CD8-positive, alpha-beta memory T cell (primary cell): ENCODE data around the gene KCNJ18. TPM values are rescaled to one million over a fixed set of nuclear protein-coding genes. Genes with fewer than 3 reads are reported as not detected.
"Not testable (repeated sequence)": the region's sequence is repeated elsewhere in the genome, so short reads cannot be mapped to it uniquely, and the experiment has no call there.

Experiments
- CTCF ChIA-PET: fragments of 350-600 bp; sonication (Branson Sonifier 250); formaldehyde crosslinking; loops from one replicate; lab custom pipeline; 2021; ENCODE audit warnings: antibody characterized with exemption; lab: Charles Lee
- POLR2A ChIA-PET: fragments of 350-600 bp; sonication (Branson Sonifier 250); formaldehyde crosslinking; loops from one replicate; lab custom pipeline; 2021; ENCODE audit warnings: antibody characterized with exemption; lab: Charles Lee
- DNase-seq, 5 donors: peaks; one replicate each; pipeline versions ENCODE4 v3.0.0 to v3.0.0-alpha.2; 2020 to 2022; ENCODE audit warnings: mixed read lengths in 1 of 5
- H3K27ac ChIP-seq: one replicate; pipeline ENCODE4 v1.7.0; 2013; ENCODE audit warnings: low read depth, mild to moderate bottlenecking, low read length, moderate library complexity
- H3K27me3 ChIP-seq: 2 replicates; pipeline ENCODE4 v1.7.0; 2013; ENCODE audit warnings: low read length, mild to moderate bottlenecking; ENCODE audit not compliant: insufficient read depth, poor library complexity, severe bottlenecking
- H3K36me3 ChIP-seq: 2 replicates; pipeline ENCODE4 v1.7.0; 2013; ENCODE audit warnings: mild to moderate bottlenecking, low read length, moderate library complexity; ENCODE audit not compliant: insufficient read depth
- H3K4me1 ChIP-seq: 2 replicates; pipeline ENCODE4 v1.7.0; 2013; ENCODE audit warnings: mild to moderate bottlenecking, low read length, moderate library complexity; ENCODE audit not compliant: insufficient read depth
- H3K4me3 ChIP-seq: 2 replicates; pipeline ENCODE4 v1.7.0; 2013; ENCODE audit warnings: mild to moderate bottlenecking, low read length
- H3K9me3 ChIP-seq: 2 replicates; pipeline ENCODE4 v1.7.0; 2013; ENCODE audit warnings: mild to moderate bottlenecking, low read length
- H3K27ac Mint-ChIP-seq, 8 donors: one replicate each; pipeline ENCODE4 v1.8.0; 2020 to 2021; ENCODE audit warnings: mixed read lengths in 8 of 8, mild to moderate bottlenecking in 6 of 8, inconsistent platforms in 3 of 8, moderate library complexity in 3 of 8
- H3K27me3 Mint-ChIP-seq, 2 donors: one replicate each; pipeline ENCODE4 v1.8.0; 2020 to 2021; ENCODE audit warnings: mixed read lengths in 2 of 2, mild to moderate bottlenecking in 1 of 2, moderate library complexity in 1 of 2
- H3K36me3 Mint-ChIP-seq, 3 donors: one replicate each; pipeline ENCODE4 v1.8.0; 2020 to 2021; ENCODE audit warnings: mixed read lengths in 3 of 3, inconsistent platforms in 1 of 3, mild to moderate bottlenecking in 1 of 3
- H3K4me1 Mint-ChIP-seq, 3 donors: one replicate each; pipeline ENCODE4 v1.8.0; 2020 to 2021; ENCODE audit warnings: mixed read lengths in 3 of 3, inconsistent platforms in 1 of 3, mild to moderate bottlenecking in 1 of 3
- H3K4me3 Mint-ChIP-seq, 7 donors: one replicate each; pipeline ENCODE4 v1.8.0; 2020 to 2021; ENCODE audit warnings: mixed read lengths in 7 of 7, mild to moderate bottlenecking in 6 of 7, moderate library complexity in 4 of 7, inconsistent platforms in 2 of 7
- H3K9me3 Mint-ChIP-seq, 5 donors: one replicate each; pipeline ENCODE4 v1.8.0; 2020 to 2022; ENCODE audit warnings: mixed read lengths in 5 of 5, mild to moderate bottlenecking in 3 of 5, moderate library complexity in 2 of 5, inconsistent platforms in 1 of 5
- polyA plus RNA-seq: library from polyadenylated mRNA; unstranded; fragments of 300-500 nt; fragmentation: Illumina TruSeq; gene quantifications from one replicate; pipeline ENCODE4 v1.2.3, GENCODE V29; 2021
- total RNA-seq, 2 experiments: library from RNA; stranded (reverse); gene quantifications; one replicate each; pipeline ENCODE4 v1.2.3, GENCODE V29; 2021

Gene KCNJ18
- total and polyA plus RNA-seq, 3 experiments from 2014 or later = not detected

DNA sequence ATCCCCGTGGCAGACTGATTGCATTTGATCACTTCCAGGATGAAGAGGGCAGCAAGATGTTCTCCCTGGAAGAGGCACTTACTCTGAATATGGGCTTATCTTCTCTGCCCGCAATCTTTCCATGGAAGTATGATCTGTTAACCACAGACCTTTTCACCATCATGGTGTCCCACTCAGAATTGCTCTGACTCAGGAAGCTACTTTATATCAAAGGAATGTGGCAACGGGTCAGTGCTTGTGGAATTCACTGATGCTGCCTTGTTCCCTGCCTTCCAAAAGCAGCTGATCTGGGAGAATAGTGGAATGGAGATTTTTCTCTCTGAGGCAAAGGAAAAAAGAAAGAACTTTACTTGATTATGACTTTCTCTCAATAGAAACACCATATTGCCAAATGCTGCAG lies 23.6 kb downstream of the KCNJ18 start:
- H3K4me3 ChIP-seq, H3K36me3 Mint-ChIP-seq, H3K4me1 Mint-ChIP-seq, H3K27me3 Mint-ChIP-seq, H3K27ac Mint-ChIP-seq, H3K9me3 ChIP-seq, H3K27me3 ChIP-seq, DNase-seq, H3K27ac ChIP-seq, H3K4me3 Mint-ChIP-seq, H3K9me3 Mint-ChIP-seq, CTCF ChIA-PET, POLR2A ChIA-PET, H3K36me3 ChIP-seq, H3K4me1 ChIP-seq: not testable (repeated sequence)

DNA sequence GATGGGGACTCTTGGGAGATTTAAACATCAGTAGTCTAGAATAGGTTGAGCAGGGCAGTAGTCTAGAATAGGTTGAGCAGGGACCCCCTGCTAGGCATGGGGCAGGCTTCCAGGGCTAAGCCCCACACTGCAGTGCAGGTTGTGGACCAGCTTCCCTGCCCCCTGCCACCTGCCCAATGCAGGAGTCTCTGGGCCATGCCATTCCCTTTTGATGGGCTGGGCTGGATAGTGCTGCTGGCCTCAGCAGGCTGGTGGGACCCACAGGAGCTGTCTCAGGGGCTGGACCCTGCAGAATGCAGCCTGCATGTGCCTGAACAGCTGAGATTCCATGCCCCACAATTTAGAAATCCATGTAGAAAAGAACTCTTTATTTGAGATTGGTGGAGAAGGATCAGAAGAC lies 26.6 kb downstream of the KCNJ18 start:
- H3K4me3 Mint-ChIP-seq, DNase-seq, H3K4me1 Mint-ChIP-seq, H3K9me3 ChIP-seq, H3K9me3 Mint-ChIP-seq, POLR2A ChIA-PET, CTCF ChIA-PET, H3K27ac Mint-ChIP-seq, H3K27me3 Mint-ChIP-seq, H3K4me1 ChIP-seq, H3K27me3 ChIP-seq, H3K36me3 Mint-ChIP-seq, H3K36me3 ChIP-seq, H3K27ac ChIP-seq, H3K4me3 ChIP-seq: not testable (repeated sequence)

DNA sequence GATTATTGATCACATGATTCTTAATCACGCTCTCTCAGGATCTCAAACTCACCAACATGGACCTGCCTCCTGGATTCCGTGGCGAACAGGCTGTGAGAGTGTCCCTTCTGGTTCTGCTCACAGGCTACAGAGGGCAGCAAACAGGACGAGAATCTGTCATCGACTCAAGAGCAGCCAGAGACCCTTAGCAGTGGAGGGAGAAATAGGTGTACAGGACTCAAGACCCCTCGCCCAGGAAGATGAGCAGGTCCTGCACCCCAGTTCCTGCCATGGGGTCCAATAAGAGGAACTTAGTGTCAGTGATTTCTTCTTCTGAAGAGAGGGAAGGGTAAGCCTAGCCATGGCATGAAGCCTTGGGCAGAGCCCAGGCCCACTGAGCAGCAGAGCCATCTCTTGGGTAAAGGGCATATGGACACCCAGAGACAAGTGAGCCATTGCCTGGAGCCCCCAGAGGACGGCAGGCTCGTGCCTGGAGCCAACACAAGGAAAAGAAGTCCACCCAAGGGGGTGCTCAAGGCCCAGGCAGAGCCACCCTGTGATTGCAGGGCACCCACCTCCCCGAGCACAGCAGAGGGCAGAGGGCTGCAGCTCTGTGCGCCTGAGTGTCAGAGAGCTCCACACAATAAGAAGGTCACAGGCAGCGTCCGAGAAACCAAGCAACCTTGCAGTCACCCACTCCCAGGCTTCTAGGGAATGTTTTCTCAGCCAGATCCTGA lies 27.3 kb downstream of the KCNJ18 start:
- DNase-seq, H3K9me3 Mint-ChIP-seq, H3K36me3 ChIP-seq, H3K9me3 ChIP-seq, H3K27me3 Mint-ChIP-seq, H3K4me3 ChIP-seq, H3K27me3 ChIP-seq, H3K4me1 Mint-ChIP-seq, POLR2A ChIA-PET, H3K27ac ChIP-seq, H3K4me1 ChIP-seq, CTCF ChIA-PET, H3K36me3 Mint-ChIP-seq, H3K27ac Mint-ChIP-seq, H3K4me3 Mint-ChIP-seq: not testable (repeated sequence)

- POLR2A ChIA-PET, CTCF ChIA-PET, H3K36me3 ChIP-seq, H3K27me3 ChIP-seq, H3K4me1 ChIP-seq, H3K36me3 Mint-ChIP-seq, H3K9me3 Mint-ChIP-seq, DNase-seq, H3K4me3 Mint-ChIP-seq, H3K27me3 Mint-ChIP-seq, H3K4me1 Mint-ChIP-seq, H3K27ac ChIP-seq, H3K4me3 ChIP-seq, H3K27ac Mint-ChIP-seq, H3K9me3 ChIP-seq: not testable (repeated sequence)
These were observed 28.2 kb downstream of the KCNJ18 start for GRCh38 chr17:21720566-21720965.

DNA sequence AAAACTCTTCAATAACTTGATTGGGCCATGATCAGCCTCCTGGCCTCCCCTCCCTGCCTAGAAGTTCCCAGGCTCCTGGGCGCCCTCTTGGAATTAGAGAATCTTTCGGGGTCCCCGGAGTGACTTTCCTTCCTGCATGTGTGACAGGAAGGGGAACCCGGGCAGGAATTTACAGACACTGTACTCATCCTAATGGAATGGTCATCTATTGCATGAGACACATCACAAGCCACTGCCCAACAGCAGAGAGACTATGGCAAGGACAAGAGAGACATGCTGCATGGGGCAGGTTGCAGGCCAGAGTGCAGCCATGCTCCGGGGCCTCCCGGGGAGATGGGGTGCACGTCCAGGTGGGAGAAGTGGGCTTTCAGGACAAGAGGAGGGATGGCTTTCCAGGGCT lies 29.9 kb downstream of the KCNJ18 start:
- H3K4me1 ChIP-seq, CTCF ChIA-PET, H3K27me3 Mint-ChIP-seq, H3K27ac ChIP-seq, H3K36me3 ChIP-seq, H3K4me1 Mint-ChIP-seq, H3K27ac Mint-ChIP-seq, H3K27me3 ChIP-seq, H3K9me3 Mint-ChIP-seq, H3K4me3 ChIP-seq, POLR2A ChIA-PET, H3K9me3 ChIP-seq, H3K36me3 Mint-ChIP-seq, DNase-seq, H3K4me3 Mint-ChIP-seq: not testable (repeated sequence)

- H3K4me1 ChIP-seq, H3K9me3 ChIP-seq, H3K9me3 Mint-ChIP-seq, H3K27me3 Mint-ChIP-seq, DNase-seq, H3K4me3 Mint-ChIP-seq, H3K27ac Mint-ChIP-seq, H3K36me3 ChIP-seq, H3K27me3 ChIP-seq, H3K4me3 ChIP-seq, H3K36me3 Mint-ChIP-seq, POLR2A ChIA-PET, CTCF ChIA-PET, H3K4me1 Mint-ChIP-seq, H3K27ac ChIP-seq: not testable (repeated sequence)
These were observed 32.1 kb downstream of the KCNJ18 start for GRCh38 chr17:21724216-21725006.

DNA sequence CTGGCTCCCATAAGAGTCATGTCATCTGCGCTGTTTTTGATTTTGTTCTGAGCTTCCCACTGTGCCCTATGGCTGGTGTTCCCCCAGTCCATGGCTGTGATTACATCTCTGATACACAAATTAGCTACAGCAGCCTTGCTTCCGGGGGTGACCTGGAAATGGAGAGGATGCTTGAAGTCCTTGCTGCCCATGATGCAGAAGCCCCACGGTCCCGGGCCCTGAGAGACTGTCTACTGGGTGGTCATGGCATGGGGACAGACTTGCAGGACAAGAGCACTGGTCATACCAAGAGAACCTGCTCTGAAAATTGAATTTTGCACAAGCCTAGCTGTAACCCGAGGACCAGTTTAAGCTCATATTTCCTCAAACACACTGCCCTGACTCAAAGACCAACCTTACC lies 38.8 kb downstream of the KCNJ18 start:
- H3K27ac Mint-ChIP-seq, DNase-seq, POLR2A ChIA-PET, H3K9me3 ChIP-seq, H3K4me3 Mint-ChIP-seq, H3K4me1 ChIP-seq, H3K27me3 Mint-ChIP-seq, H3K4me3 ChIP-seq, CTCF ChIA-PET, H3K27me3 ChIP-seq, H3K27ac ChIP-seq, H3K36me3 ChIP-seq, H3K4me1 Mint-ChIP-seq, H3K9me3 Mint-ChIP-seq, H3K36me3 Mint-ChIP-seq: not testable (repeated sequence)

GRCh38 chr17:21733931-21734330 lies 41.6 kb downstream of the KCNJ18 start:
- H3K9me3 Mint-ChIP-seq, H3K36me3 Mint-ChIP-seq, H3K36me3 ChIP-seq, POLR2A ChIA-PET, H3K9me3 ChIP-seq, DNase-seq, CTCF ChIA-PET, H3K4me3 ChIP-seq, H3K4me1 ChIP-seq, H3K27me3 ChIP-seq, H3K27me3 Mint-ChIP-seq, H3K27ac ChIP-seq, H3K4me3 Mint-ChIP-seq, H3K4me1 Mint-ChIP-seq, H3K27ac Mint-ChIP-seq: not testable (repeated sequence)
